SH-SY5Y (cell line): ENCODE data around the gene GIMAP8.

Source experiments
- GATA2 ChIP-seq: IDR thresholded peaks from 2 replicates; pipeline ENCODE4 v1.6.1; 2011; ENCODE audit warnings: mild to moderate bottlenecking, low read depth, low read length
- GATA3 ChIP-seq: IDR thresholded peaks from 2 replicates; pipeline ENCODE4 v1.6.1; 2011; ENCODE audit warnings: low read depth, mild to moderate bottlenecking, low read length, moderate library complexity

DNA sequence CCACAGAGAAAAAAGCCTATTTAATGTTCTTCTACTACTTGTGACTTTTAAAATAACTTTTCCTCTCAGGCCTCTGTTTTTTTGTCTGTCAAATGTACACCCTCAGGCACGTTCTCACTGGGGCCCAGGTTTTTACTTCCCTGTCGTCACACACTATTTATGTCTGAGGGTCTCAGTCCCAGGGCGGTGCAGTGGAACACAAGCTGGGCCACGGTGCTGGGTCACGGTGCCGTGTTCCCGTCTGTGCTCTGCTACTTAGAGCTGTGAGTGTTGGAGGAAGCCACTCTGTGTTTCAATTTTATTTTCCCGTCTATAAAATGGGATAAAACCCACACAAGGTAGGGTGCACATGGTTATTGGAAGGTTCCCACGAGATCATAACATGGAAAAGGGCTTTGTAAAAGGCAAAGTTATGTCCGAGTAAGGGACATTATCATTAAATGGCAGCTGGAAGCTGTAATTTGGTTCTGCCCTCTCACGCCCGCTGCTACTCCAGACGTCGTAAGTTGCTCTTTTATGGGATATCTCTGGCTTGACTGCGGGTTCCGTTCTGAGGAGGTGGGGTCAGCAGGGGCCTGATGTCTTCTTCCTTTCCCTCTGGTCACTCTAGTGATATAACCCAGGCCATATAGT is 46.1 kb upstream of the GIMAP8 start:
- TF ChIP-seq GATA3 (no peak), GATA2 (no peak)
